ELR (cell line): Measurements from ENCODE around the gene COL4A3.

Source experiments
- DNase-seq: peaks from one replicate; pipeline ENCODE4 v3.0.0-alpha.2; 2015; ENCODE audit warnings: low read depth

COL4A3 gene

DNA sequence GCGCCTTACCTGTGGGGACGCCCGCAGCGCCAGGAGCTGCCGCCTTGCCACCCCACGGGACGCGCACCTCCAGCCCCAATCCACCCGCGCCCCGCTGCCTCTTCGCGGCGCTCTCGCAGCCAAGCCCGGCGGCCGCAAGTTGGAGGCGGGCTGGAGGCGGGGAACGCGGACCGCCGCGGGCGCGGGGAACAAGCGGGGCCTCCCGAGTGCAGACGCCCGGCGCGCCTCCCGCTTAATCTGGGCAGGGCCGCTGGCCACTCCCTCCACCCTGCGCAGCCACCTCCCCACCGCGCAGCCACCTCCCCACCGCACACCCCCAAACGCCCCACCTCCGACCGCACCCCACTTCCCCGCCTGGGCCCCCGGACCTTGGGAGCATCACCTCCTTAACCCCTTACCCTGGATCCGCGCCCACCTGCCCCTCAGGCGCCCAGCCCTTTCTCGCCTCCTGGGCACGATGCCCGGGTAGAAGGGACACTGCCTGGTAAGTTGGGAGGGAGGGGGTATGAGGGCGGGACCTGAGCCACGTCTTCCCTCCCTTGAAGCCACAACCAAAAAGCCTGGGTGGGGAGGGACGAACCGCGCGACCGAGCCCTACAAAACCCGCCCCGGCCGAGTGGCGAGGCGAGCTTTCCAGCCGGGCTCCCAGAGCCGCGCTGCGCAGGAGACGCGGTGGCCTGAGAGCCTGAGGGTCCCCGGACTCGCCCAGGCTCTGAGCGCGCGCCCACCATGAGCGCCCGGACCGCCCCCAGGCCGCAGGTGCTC is at the start of gene COL4A3, which contains the start of gene COL4A4:
TSS of gene COL4A3 (plus strand) at position 627 of the 765 bp plus-strand sequence. CDS start at position 730, 103 bp downstream.
TSS of gene COL4A4 (minus strand) at position 208 of the 765 bp plus-strand sequence. CDS start 16,722 bp downstream, outside the sequence.
- DNase-seq = peak; percentile 39

DNA sequence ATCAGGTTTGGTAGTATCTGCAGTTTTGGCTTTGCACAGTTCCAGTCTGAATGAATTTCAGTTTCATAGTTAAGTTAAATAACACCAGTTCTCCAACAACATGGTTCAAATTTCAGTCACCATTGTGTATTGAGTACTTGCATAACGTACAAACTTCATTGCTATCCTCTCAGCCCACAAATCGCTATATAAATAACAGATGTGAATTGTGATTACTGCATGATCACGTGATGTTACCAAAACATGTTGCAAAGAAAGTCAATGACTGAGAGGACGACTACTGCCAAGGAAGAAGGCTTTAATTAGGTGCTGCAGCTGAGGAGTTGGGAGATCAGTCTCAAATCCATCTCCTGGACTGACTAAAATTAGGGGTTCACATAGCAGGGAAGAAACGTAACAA is 48.7 kb upstream of the COL4A3 start:
- DNase-seq = no peak

DNA sequence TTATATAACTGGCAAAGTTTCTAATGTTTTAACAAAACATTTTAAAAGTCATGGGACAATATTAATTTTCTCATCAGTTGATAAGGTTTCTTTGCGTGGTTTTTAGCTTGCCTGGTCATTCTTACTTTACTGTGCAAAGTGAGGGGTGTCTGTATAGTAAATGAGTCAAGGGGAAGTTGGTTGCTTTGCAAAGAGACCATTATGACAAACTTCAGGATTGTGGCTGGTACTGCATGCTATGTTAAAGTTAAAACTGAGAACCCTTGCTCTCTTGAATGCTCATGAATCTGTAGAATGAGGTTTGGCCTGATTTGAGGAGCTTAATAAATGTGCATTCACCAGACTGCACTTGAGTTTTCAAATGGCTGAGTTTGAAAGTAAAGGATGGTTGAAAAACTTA is 47.4 kb upstream of the COL4A3 start:
- peak; percentile 5 for DNase-seq

DNA sequence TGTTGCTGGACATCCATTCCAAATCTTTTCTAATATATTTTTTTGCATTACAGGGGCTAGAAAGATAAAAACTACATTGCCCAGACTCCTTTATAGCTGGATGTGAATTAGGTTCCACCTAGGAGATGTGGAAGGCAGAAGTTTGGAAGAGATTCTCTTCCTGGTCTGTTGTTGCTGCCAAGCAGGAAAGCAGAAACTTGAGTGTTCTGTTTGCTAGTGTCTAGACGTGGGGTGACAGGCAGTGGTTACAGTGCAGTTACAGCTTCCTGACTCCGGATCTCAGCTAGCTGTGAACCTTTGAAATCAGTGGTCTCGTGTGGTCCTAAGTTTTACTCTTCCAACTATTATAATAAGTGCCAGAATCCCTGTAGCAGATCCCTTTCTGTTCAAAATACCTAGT is 46.6 kb upstream of the COL4A3 start:
- no peak for DNase-seq

DNA sequence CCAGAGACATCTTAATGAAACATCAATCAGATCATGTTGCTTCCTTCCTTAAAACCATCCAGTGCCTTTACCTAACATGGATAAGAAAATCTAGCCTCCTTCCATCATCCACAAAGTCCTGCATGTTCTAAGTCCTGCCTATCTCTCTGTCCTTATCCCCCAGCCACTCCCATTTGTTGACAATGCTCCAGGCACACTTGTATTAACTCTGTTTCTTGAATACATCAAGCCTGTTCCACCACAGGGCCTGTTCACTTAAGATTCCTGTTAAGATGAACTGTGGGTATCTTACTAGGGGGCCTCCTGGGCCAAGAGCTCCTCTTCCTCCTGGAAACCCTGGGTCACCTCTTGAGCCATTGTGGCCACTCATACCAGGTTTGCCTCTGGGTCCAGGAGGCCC is 46.1 kb upstream of the COL4A3 start:
- DNase-seq = no peak

DNA sequence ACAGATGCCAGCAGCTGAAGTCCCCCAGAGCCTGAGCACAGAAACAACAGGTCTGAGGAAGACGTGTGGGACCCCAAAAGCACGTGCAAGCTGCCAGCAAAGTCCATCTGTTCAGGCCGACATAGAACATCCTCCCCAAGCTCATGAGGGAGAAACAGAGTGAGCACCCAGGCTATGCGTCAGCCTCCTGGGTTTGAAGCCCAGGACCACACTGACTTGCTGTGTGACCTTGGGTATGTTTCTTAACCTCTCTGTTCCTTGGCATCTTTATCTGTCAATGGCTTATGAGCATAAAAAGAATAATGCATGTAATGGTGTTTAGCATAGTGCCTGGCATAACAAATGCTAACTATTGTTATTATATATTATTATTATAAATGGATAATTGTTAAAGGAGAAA is 40.7 kb upstream of the COL4A3 start:
- no peak for DNase-seq

DNA sequence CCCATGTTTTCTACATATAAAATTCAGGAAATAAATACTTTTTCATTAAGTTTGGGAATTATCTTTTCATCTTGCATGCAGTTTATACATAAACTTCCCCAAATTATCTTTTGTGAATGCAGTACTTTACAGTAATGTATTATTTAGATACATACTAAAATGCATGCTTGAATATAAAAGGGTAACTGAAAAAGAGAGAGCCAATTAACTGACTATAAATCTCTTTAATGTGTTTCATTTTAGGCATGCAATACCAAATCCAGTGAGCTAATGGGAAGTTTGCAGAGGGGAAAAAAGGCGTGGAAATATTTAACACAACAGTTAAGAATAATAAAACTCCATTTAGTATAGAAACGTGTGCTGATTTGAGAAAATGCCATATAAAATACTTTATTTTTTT is 39.6 kb upstream of the COL4A3 start:
- no peak for DNase-seq

DNA sequence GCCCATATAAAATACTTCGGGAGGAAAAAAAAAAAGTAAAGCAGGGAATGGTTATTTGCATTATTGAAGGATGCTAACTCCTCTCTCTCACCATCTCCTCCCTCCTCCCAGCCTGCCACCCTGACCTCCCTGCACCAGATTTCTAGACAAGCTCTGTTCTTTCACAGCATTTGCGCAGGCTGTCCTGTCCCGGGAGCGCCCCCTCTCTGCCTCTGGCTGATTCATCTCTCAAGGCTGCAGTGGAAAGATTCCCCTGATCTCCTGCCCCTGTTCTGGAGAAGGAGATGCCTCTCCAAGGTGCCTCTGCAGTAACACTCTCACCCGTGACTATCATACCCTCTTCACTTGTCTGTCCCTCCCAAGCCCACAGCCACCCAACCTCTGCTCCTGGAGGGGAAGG is 38.9 kb upstream of the COL4A3 start:
- DNase-seq = peak; percentile 17

DNA sequence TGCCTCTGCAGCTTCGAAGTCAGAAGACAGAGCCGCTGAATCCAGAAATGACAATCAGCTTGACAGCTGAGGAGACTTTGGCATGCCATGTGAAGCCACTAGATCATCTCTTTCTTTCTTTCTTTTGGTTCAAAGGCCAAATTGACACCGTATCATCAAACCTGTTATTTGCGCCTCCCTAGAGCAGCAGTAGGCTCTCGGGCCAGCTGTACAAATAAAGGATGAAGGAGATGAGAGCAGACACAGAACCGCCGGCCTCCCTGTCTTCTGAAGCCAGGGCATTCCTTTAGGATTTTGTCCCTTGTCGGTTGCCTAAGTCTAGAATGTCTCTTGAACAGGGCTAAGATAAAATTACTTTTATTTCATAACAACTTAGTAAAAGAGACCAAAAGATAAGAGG is 37.2 kb upstream of the COL4A3 start:
- no peak for DNase-seq

DNA sequence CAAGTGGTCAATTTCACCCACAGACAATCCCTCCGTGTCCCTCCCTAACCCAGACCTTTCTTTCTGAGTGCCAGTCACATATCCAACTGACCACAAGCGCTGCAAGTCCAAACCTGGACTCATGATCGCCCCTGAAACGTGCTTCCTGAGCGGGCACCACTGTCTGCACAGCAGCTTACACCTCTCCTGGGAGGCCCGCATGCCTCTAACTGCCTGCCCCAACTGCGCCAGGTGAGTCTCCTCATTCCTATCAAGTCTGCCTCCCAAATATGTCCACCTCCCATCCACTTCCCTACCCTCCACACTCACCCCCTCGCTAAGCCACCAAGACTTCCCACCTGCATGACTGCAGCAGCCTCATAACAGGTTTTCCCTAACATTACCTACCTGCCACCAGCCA is 33.8 kb upstream of the COL4A3 start:
- DNase-seq = no peak

DNA sequence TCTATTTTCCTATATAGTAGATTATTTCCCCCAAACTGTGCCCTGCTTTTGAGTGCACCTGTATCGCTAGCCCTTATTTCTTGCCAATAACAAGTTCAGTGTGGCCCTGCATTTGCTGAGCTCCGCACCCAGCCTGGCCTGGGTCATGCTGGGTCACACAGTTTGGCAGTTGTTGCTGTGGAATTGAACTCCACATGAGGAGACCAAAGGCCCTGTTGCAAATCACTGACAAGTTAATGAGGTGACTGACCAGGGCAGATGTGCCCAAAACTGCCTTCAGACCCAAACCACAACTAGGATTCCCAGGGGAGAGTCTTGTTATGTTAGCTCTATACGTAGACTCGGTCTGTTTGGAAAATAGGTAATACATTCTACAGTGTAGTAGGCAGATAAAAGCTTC is 31.4 kb upstream of the COL4A3 start:
- DNase-seq = no peak

DNA sequence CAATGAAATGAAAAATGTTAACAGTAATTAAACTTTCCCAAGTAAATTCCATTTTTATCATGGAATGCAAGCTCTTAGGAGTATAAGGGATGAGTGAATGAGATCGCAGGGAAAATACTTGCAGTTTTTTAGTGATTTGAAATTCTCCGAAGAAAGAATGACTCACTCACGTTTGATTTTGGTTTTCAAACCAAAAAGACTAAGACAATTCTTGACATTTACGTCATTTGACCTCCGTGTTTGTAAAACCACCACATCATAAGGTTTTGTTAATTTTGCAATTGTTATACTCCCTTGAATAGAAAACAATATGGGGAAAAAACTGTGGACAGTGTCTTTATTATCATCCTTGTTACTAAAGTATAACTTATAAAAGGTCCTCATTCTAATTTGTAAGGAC is 29.8 kb upstream of the COL4A3 start:
- DNase-seq = no peak

DNA sequence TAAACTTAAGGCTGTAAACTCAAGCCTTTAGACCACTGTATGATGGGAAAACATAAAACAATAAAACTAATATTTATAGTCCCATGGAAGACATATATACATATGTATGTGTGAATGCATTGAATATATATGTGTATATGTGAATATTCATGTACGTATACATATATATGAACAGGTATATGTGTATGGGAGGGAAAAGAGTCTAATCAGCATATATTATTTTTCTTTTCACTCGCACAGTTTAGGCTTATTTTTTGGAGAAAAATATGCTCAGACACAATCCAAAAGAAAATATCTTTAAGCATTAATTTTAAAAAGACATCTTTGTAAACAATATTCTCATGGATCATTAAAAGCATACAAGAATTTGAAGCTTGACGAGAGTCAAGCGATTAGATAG is 23.1 kb upstream of the COL4A3 start:
- DNase-seq = no peak

DNA sequence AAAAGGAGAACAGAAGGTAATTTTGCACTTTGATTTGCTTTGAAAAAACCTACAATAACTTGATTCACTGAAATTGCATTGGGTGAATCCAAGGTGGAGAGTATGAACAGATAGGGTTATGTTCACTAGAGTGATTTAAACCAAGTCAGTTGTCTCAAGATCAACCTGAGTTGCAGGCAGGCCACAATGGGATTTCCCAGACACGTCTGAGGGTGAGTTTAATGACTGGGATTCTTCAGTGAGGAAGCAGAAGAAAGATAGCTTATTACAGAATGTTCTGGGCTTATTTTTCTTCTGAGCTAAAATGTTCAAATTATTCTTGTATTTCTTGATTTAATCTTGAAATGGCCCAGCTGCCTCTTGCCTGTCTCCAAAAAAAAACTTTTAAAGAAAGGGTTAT is 20.5 kb upstream of the COL4A3 start:
- DNase-seq = no peak

DNA sequence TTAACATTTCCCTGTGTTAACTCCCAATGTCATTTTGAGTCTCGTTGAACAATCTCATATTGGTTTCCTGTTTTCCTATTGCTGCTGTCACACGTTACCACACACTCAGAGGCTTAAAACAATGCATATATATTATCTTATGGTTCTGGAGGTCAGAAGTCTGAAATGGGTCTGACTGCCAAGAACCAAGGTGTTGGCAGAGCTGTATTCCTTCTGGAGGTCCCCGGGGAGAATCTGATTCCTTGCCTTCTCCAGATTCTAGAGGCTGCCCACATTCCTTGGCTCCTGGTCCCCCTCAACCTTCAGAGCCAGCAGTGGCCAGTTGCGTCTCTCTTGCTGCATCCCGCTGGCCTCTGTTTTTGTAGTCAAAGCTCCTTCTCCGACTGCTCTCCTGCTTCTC is 18.0 kb upstream of the COL4A3 start:
- no peak for DNase-seq

DNA sequence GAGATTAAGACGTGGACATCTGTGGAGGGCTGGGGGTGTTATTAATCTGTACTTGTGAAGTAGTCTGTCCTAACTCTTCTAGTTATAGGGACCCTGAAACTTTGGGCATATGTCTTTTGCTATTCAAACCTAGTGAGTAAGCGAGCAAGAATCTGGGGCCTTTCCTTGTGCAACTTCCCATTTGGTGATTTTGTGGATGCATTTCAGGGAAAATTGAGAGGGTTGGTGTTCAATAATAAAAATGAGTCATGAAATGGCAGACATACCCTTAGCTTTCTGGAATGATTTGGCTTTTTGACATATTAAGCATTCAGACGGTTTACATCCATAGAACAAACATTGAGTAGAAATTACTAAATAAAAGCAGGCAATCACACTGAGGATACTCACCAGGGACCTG is 17.4 kb upstream of the COL4A3 start:
- DNase-seq = peak; percentile 25

DNA sequence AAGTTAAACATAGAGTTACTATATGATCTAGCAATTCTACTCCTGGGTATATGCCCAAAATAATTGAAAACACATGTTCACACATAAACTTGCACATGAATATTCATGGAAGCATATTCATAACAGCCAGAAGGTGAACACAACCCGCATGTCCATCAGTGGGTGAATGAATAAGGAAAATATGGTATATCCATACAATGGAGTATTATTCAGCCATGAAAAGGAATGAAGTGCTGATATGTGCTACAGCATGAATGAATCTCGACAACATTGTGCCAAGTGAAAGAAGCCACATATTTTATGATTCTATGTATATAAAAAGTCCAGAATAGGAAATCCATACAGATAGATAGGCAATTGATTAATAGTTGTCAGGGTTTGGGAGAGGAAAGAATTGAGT is 16.3 kb upstream of the COL4A3 start:
- DNase-seq = no peak

DNA sequence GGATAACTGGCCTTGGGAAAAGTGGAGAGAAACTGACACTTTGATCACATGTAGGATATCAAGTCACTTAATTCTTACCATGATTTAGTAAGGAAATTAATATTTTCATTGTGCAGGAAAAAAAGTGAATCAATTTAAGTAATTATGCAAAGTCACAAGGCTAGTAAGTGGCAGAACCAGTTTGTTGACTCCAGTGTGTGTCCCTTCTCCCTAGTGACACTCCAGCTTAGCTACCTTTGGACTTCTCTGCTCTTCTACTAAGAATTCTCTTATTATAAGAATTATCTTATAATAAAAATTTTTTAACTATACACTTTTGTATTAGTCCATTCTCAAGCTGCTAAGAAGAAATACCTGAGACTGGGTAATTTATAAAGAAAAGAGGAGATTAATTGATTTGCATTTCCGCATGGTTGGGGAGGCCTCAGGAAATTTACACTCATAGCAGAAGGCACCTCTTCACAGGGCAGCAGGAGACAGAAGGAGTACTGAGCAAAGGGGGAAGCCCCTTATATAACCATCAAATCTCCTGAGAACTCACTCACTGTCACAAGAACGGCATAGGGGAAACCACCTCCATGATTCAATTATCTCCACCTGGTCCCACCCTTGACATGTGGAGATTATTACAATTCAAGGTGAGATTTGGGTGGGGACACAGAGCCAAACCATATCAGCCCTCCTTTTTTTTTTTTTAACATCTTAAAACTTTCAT is 14.0 kb upstream of the COL4A3 start:
- no peak for DNase-seq

DNA sequence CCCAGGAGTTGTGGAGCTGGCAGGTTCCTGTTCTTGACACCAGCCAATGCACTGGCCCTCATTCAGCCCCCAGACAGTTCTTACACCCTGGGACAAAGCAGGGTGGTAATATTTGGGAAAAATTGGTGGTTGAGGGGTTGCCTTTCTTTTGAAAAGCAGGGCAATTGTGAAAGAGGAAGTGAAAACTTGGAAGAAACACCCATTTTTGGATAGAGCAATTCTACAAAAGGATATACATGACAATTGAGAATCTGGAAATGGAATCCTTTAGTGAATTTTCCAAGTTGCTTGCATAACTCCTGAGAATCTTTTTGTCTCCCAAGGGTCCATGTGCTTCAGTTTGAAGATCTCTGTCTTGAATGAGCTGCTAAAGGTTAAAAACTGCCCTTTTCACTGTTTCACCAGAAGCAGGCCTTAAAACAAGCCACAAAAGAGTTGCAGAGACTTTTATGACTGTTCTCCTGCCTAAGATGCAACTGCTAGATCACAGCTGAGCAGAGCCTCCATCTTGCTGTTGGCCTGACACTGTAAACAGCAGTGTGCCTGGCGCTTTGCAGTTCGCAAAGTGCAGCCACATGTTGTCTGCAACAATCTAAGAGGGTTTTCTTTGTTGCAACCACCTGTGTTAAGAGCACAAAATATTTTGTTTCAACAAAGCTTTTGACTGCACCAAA is 12.2 kb upstream of the COL4A3 start:
- DNase-seq = no peak

DNA sequence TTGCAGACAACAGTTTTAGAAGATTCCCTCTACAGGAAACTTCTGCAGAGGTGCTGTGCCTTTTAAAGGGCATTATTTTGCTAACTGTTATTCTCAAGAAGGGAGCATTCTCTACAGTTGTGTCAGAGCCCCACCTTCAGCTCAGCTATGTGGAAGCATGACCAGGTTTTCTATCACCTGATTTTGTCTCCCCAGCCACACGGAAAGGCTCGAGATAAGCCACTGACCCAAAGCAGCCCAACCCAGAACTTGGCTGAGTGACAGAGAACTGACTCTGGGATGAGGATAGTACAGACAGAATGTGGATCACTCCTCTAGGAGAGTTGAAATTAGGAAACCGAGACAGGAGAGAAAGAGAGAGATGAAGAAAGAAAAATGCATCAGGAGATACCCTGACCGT is 11.1 kb upstream of the COL4A3 start:
- DNase-seq = no peak

DNA sequence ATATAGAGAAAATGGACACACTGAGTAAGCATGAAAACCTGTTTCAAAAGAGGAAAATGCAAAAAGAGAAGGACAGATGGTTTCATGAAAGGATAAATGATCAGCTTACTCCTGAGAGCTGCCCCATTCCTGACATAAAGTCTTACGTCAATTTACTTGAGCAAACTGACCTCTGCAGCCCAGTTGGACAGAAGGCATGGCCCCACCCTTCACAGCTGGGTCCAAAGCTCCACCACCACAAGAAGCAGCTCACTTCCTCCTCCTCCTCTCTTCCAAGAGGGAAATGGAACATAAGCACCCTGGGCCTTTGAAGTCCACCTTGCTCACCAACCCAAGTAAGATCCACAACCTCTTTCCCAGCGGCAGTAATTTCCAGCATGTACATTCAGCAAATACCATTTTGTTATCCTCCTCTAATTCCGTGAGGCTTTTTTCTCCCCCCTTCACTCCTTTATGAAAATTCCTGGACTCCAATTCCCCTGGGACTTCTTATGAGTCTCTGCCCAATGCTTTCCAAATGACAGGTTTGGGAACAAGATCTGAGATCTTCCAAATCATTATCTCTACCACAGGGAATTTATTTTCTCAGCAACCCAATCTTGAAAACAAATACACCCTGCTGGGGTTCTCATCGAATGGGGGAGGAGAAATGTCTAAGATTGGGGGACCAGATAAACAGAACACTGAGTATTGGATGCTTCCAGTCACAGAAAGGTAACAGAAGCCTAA is 10.5 kb upstream of the COL4A3 start:
- no peak for DNase-seq
